Stimulated activated CD4-positive, alpha-beta T cell treated with anti-CD3 and anti-CD28 coated beads, Interleukin-12 subunit alpha, Interleukin-12 subunit beta, amount 100 ng/mL, for 4 hours (primary cell): ENCODE data around the gene FARS2.

Source experiments
- DNase-seq: peaks from one replicate; pipeline ENCODE4 v3.0.0-alpha.2; 2020

FARS2 gene

DNA sequence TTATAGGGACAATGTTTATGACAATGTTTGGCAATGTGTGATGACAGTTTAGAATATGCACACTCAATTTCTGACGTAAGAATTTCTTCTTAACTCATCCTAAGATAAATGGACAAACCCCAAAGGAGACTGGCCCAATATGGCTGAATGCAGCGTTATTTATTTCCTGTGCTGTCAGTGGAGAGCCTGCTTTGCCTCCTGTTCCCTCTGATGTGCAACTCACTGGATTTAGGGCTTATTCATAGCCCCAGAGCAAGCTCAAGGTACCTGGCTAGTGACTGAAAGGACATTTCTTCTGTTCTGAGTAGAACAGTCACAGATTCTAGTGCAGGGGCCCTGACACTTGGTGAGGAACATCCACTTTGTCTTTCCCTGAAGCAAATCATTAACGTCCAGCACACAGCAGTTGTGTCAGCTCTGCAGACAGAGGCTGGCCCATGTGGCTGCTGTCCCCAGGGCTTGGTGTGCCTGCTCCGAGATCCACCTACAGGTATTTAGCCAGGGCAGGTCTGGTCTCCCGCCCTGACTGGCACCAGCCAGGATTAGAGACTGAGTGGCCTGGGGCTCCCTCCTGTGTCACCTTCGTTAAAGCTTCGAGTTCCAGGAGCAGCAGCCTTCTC lies 64.8 kb downstream of the FARS2 start:
- DNase-seq = no peak

DNA sequence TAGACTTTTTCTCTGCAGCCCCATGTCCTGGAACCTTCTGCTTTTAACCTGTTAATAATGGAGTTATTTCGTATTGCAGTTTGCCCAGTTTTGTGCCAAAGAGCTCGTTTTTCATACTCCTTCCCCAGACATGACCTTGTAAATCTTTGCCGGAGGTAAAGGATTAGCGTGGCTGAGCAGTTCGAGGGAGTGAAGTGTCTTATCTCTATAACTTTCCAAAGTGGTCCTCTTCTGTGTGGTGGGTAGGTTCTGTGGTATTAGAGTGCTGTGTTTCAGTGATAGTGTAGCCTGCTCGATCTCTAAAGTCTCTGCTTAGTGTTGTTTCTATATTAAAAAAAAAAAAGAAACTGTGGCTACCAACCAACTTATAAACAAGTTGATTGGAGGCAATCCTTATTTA lies 67.5 kb downstream of the FARS2 start:
- DNase-seq = no peak

DNA sequence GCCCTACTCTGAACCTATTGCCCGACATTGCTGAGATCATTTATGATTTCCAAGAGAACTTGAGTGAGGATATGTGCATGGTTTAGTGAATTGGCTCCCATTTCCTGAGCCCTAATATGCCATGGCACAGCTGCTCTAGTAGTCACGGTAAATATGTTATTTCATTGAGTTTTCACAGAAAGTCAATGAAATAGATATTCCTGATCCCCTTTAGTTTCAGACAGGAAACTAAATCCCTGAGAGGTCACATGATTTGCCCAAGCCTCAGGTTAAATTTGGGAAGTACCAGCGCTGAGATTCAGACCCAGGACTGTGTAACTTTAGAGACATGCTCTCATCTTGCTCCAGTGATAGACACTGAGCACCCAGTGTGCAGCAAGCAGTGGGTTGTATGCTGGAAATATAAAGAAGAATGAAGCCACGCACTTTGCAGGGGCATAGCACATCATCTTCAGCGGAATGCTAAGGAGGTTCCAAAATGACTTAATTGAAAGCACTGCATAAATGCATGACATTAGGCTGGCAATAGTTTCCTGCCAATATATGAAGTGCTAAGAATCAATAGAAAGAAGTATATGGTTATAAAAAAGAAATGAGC lies 70.6 kb downstream of the FARS2 start:
- no peak for DNase-seq

DNA sequence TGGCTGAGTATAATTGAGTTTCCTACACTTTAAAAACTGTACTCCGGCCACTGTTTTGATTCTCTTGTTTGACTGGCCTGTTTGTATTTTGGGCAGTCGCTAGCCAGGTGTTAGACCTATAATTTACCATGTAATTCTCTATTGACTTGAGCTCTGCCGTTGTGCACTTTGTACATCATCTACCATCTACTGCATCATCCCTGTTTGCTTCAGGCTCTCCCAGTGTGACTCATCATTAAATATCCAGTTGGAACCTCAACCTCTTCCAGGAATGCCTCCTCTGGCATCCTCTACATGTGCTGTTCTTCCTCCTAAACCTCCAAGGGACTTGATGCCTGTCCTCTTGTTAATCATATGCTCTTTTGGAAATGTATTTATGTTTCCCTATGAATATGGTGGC lies 72.3 kb downstream of the FARS2 start:
- DNase-seq = no peak

DNA sequence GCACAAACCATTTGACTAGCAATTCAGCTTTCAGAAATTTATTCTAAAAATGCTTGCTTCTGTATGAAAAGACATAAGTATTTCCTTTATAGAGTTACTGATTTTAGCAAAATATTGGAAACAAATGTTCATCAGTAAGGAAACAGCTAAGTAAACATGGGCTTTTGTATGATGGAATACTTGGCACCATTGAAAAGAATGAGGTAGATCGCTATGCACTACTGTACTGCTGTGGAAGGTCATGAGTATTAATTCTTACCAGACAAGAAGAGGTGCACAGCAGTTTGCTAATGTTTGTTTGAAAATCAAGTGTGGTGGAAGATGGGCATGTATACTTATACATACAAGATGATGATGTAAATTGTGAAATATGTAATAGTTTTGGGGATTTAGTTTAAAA lies 73.0 kb downstream of the FARS2 start:
- DNase-seq = no peak

DNA sequence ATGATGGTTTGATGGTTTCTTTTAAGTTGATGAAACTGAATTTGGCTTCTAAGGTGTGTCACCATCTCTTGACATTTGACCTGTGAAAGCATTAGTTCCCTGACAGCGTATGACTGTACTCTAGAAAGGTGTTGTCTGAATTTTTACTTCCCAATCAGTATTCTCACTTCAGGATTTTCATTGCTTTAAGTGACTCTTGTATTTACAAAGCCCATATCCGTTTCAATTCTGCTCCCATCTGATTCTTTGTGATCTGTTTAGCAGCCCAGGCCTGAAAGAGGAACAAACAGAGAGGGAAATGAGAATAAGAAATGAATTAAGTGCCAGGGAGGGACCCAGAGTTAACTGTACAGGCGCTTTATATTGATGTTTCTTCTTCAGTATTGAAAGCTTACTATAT lies 73.7 kb downstream of the FARS2 start:
- DNase-seq = no peak

DNA sequence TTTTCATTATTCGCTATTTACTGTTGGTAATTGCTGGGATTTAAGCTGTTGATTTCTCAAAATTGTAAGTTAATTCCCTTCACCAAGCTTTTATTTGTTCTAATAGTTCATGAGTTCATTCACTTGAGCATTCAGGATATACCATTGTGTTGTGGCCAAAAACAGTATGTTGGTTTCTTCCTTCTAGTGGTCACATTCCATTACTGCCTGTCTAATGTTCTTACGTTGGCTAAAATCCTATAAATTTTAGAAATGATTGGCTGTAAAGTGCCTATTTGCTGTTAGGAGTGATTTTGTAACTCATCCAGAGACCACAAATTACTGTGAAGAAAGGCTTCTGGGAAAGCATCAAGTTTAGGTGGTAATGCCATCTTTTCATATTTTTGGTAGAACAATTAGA lies 76.3 kb downstream of the FARS2 start:
- no peak for DNase-seq

DNA sequence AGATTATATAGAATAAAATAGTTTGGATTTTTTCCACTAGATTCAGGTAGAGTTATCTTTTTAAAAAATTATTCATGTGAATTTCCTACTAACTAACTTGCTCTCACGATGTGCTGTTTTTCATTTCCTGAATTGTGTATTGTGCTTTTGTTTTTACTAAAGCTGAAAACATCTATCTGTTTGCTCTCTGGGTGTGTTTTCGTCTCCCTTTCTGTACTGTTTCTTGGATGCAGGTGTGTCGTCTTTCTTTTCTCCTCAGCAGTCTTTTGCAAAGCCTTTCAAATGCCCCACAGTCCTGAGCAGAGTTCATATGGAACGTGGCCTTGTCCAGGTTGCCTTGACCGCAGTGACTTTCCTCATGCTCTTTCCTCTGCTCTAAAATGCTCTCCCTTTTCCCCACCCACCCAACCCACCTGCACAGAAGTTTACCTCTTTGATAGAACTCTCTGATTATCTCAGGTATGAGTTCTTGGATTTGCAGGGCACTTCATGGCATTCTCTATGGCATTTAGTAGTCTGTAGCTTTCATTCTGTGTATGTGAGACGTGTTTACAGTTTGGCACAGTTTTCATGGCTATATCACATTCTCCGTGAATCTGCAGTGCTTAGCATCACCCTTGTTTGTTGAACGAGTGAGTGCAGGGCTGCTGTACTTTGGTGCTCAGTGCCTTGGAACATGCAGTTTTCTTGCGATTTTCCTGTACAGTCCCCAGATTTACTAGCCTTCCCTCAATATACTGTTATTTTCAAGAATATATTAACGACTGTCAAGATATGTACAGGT lies 77.1 kb downstream of the FARS2 start:
- DNase-seq = no peak

DNA sequence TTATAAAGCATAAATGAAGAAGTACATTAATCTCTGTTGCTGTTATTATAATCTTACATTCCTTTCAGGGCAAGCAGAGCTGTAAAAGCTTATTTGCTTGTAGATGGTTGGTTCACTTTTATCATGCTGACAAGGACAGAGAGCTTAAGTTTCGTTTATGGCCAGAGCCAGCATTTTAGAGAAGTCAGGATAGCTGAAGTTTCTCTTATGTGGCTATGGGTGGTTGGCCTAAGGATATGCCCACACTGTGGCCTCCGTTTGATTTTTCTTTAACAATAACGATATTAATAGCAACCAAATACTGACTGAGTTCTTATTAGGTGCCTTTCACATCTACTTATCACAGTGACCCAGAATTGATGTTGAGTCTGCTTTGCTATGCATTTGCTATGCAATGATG lies 78.5 kb downstream of the FARS2 start:
- no peak for DNase-seq

DNA sequence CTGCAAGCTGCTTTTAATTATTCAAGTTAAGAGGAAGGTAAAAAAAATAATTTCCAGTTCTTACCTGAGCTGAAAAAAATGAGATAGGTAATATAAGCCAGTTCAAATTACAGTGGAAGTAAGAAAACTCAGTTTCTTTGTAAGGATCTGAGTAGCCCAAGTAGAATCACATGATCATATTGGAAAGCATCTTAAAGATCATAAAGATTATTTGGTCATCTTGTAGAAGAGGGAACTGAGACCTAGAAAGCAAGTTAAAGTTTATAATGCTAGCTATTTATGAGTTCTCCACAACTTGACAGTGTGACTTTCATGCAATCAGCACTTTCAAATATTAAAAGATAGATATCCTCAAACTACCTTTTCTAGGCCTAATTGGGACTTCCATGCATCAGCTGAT lies 80.5 kb downstream of the FARS2 start:
- no peak for DNase-seq

DNA sequence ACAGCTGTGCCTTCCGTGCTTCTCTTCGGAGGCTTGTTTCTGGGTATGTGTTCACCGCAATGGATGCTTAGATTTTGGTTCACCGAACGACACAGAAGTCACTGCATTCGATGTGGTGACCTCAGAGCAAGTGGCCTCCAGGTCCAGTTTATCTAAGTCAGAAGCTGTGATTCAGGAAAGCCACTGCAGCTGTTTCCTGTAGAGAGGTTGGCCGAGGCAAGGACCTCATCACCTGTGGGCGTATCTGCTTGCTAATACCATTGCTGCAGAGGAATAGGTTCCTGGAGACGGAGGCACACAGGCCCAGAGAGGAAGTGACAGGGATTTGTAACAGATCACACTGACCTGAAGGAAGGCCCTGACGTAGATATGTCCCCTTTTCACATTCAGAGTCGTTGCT lies 82.7 kb downstream of the FARS2 start:
- DNase-seq = no peak

DNA sequence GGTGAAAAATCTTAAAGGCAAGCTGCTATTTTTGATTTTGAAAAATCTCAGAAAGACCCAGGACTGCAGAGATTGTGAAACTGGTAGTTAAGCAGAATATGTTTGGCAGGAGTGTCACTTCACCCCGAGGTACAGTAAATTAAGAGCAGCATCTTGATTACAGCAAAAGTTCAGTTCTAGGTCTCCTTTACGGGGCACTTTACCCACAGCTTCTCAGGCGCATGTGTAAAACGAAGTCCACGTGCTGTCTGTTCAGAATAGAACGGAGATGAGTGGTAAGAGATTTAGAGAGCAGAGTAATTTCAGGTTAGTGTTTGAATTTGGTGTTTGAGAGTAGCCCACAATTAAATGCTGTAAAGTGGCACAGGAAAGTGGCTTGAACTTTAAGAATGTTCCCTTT lies 84.0 kb downstream of the FARS2 start:
- no peak for DNase-seq

DNA sequence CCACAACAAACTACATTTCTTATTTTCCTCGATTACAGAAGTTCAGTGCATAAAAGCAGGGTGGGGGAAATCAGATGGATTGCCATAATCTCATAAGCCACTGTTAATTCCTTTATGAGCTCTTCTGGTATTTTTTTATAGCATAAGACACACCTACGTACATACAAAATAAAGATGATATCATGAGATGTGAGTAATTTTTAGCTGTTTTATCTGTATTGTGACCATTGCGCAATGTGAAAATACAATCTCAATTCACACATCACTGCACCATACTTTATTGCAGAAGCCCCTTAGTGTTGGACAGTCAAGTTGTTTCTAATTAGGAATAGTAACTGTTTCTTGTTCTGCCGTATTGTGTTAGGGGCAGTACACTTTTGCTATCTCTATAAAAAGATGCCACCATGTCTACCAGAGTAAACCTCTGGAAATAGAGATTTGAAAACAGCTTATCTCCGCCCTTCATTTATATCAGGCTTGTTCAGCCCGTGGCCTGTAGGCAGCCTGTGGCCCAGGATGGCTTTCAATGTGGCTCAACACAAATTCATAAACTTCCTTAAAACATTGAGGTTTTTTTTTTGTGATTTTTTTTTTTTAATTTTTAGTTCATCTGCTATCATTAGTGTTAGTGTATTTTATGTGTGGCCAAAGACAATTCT lies 90.4 kb downstream of the FARS2 start:
- no peak for DNase-seq

DNA sequence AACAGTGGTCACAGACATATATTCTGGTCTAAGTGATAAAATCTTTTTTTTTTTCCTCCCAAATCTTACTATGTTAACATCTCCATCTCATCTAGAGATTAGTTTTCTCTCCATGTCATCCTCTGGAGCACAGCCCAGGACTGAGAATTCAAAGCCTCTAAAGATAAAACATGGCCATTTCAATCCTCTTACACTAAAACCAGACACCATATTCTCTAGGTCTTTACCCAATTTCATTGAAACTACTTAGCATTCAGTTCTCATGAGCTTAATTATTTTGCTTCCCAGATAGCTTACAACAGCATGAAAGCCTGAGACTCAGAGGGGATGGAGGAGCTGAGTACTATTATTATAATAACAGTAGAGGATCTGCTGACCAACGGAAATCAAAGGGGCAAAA lies 92.7 kb downstream of the FARS2 start:
- no peak for DNase-seq

DNA sequence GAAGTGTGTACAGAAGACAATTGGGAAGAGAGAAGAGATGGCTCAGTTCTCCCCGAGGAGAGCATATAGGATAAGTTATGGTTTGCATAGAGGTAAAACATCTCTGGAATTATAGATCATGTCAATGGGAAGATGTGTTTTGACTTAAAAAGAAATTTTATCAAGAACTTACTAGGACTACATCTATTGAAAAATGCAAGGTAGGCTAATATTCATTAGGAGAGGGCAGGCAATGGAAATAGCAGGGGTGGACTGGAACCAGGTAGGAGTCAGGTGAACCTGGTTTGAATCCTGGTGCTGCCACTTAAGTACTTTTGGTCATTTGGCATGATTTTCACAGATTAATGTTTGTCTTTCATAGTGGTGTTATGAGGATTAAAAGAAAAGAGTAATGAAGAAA lies 96.2 kb downstream of the FARS2 start:
- no peak for DNase-seq

DNA sequence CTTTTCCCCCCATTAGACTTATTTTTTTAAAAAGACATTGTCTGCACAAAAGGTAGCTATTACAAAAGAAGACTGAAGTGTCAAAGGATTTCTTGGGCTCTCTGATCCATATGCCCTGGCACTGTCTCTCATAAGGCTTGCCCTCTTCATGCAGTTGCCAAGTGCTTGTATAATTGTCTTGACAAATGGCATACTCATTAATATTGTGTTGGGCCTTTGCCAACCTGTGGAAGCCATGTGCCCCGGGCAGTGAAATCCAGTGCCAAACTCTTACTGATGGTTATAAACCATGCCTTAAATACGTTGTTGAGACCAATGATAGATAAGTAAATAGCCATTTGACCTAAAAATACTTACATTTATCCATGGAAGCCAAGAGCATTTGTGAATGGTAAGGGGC lies 98.1 kb downstream of the FARS2 start:
- DNase-seq = no peak

DNA sequence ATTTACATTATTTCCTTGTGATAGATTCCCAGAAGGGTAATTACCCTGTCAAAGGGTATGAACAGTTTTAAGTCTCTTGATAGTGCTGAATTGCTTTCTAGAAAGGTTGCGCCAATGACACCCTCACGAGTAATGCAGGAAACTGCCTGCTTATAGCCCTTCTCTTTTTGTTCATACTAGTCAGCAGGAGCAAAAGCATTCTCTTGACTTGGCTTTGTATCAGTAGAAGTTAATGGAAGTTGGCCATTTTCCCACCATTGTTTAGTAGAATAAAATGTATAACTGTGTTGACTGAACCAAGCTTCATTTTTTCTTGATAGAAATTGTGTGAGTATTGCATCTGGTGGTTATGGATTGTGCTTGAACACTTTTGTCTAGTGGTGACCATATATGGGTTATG lies 100.1 kb downstream of the FARS2 start:
- no peak for DNase-seq

DNA sequence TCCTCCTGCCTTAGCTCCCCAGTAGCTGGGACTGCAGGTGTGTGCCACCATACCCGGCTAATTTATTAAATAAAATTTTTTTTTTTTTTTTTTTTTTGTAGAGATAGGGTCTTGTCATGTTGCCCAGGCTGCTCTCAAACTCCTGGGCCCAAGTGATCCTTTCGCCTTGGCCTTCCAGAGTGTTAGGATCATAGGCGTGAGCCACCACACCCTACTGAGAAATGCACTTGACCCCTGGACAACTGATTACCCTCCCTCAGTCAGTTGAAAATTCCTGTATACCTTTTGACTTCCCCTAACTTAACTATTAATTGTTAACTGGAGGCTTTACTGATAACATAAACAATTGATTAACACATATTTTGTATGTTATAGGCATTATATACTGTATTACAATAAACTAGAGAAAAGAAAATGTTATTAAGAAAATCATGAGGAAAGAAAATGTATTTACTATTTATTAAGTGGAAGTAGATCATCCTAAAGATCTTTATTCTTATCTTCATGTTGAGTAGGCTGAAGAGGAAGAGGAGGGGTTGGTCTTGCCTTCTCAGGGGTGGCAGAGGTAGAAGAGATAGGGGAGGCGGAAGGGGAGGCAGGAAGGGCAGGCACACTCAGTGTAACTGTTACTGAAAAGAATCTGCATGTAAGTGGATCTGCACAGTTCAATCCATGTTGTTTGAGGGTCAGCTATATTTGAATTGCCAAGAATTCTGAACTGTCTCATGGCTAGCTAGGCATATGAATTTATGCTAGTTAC lies 104.3 kb downstream of the FARS2 start:
- DNase-seq = no peak

DNA sequence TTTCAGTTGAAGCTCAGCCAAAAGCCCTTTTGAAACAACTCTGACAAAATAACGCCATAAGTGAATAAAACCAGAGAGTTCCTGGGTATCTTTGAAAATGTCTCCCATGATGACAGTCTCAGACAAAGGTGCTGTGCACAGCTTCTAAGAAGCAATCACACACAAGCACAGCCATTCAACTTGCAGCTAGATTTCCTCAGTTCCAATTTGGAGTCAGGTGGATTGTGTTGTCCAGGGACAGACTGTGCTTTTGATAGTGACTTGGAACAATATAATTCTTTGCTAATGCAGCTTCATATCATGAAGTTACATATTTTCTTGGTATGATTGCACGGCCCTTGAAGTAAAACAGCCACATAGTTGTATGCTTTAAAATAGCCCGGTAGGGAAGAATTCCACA lies 105.6 kb downstream of the FARS2 start:
- no peak for DNase-seq

DNA sequence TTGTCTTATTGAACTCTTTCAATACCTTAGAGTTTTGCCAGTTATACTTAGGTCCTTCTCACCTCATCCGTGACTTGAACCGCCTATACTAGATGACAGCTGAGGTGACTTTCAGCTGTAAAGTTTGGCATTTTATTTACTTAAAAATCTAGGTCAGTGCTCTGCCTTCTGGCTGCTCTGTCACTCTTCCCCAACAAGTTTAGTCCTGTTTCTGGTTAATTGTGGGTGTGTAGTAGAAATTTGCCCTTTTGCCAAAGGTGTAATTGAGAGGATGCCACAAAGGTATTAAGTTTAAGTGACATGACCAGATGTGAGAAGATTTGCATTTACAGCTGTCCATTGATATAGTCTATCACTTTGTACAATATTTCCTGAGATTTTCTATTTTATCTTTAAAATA lies 106.2 kb downstream of the FARS2 start:
- no peak for DNase-seq

DNA sequence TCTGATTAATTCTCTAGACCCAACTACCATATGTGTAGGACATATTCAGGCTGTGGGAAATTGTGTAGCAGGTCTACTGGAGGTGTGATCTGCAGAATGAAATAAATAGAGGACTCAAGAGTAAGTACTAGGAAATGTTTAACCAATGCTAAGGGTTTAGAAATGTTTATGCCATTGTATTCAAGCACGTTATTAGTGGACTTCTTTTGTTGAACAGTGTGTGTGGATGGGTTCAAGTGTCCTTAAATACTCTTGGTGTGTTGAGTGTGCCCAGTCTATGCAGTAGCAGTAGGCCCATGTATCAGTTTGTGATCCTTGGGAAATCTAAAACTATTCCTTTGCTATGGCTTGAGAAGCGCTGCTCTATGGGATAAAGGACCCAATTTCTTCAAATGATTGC lies 112.1 kb downstream of the FARS2 start:
- DNase-seq = no peak

DNA sequence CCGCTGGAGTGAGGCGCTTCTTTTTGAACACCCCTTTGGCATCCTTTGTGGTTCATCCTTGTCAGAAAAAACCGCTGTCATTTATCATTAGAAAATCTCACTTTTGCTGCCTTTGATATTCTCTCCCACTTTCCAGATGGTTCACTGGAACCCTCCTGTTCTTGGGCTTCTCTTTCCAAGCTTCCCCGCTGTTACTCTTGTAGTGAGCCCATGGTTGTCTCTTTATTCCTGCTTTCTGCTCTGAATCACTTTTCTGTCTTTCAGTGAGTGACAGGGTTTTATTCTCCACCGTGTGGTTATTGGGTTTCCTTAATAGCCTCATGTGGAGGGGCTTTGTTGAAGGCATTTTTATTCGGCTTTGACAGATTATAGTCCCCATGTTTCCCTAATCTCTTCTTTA lies 117.0 kb downstream of the FARS2 start:
- no peak for DNase-seq

DNA sequence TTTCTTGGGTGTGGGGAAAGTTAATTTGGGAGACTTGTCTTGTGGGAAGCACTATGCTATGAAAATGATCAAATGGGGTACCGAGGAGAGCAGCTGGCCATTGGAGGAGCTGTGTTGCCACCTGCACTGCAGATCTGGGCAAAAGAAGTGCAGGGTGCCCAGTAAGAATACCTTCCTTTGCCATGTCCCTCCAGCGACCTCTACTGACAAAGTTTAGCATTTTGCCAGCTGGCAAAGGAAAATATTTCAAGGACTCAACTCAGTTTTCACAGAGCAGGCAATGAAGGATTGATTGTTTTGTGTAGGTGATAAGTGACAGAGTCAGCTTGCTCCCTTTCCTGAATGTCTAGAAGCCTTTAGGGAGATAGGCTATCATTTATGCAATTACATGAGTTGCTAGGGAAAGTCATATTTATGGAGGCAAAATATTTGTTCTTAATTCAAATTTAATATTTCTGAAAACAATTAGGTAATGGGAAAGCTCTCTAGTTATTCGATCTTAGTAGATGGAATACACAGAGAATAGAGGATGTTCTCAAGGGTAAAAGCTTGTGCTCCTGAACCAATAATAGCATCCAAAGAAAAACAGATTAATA lies 118.4 kb downstream of the FARS2 start:
- DNase-seq = no peak
